ENCODE measurements around the gene MTCL1.

MTCL1 gene

DNA sequence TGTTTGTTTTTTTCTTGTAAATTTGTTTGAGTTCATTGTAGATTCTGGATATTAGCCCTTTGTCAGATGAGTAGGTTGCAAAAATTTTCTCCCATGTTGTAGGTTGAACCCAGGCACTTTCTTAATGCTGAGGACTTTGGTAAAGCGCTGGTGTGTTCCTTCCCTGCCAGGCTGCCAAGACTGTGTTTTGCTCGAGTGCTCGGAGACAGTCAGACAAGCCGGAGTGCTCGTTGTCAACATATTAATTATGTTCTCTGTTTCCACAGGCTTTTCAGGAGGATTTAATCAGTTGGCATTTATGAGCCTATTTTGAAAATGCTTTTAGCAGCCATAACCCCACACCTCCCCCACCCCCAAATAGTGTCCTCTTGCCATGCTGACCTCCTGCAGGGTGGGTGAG lies 6.4 kb downstream of the MTCL1 start:
- DNase-seq (ENCODE audit: low read depth, low spot score): no peak

DNA sequence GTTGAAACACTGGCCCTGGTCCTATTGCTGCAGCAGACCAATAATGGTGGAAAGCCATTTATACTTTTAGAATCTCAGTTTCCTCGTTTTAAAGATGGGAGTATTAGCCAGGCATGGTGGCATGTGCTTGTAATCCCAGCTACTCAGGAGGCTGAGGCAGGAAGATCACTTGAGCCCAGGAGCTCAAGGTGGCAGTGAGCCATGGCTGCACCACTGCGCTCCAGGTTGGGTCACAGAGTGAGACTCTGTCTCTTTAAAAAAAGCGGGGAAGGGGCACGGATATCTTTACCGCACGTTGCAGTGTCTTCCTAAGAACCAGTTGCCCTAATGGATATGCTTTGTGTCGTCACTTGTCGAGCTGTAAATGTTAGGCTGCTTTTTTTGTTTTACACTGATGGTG lies 8.3 kb downstream of the MTCL1 start:
- no peak for DNase-seq (ENCODE audit: low read depth, low spot score)

DNA sequence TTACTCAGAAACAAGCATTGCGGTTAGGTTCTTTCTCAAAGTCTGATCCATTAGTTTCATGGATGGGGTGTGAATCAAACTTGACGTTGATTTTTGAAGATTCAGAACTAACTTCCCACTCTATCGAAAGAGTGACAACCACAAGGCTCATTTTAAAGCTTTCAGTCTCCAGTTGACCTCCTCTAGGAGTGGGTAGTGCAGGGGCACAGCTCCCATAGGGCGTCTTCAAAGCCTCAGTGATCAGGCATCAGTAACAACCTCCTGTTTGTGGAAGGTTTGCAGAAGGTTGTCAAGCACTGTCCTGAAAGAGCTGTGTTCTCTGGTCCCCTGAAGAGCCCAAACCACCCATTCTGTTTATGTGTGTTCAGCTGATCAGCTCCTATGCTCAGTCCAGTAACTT lies 10.2 kb downstream of the MTCL1 start:
- no peak for DNase-seq (ENCODE audit: low read depth, low spot score)

DNA sequence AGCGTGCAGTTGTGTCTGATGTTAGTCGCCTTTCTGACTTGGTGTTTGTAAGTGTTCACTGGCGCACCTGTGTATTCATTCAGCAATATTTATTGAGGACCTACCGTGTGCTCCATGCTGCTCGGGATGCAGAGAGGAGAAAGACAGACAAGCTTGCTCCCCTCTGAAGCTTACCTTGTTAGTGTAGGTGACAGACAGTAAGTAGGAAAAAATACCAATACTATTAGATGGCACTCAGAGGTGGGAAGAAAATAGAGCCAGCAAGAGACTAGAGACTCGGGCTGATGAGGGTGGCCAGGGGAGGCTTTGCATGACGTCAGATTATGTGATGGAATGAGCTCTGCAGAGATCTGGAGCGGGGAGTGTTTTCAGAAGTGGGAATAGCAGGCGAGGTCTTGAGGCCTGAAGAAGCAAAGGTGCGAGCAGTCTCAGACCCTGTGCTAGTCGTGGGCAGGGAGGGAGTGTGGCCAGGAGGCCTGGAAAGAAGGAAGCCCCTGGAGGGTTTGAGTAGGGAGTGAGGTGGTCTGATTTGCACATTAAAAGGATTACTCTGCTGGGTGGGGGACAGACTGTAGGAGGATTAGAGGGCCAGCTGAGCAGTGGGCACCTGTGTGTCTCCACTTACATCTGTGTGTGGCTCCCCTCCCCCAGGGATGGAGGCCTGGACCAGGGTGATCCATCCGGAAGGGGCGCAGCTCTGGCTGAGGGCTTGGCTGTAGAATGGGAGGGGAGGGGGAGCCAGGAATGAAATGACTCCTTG lies 11.8 kb downstream of the MTCL1 start:
- no peak for DNase-seq (ENCODE audit: low read depth, low spot score)

DNA sequence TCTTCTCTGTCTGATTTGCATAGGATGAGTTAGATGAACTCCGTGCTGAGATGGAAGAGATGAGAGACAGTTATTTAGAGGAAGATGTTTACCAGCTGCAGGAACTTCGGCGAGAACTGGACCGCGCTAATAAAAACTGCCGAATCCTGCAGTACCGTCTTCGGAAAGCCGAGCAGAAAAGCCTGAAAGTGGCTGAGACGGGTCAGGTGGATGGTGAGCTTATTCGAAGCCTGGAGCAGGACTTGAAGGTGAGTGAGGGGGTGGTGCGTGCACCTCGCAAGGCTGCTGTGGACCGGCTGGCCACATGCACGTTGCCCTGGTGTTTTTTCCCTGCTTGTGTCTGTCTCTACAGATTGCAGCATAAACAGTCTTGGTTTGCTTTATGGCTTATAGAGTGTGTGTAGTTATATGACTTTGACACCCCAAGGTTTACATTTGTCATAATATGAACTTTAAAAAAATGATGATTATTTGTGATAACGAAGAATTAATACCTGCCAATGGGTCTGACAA lies 13.1 kb downstream of the MTCL1 start:
- no peak for DNase-seq (ENCODE audit: low read depth, low spot score)

DNA sequence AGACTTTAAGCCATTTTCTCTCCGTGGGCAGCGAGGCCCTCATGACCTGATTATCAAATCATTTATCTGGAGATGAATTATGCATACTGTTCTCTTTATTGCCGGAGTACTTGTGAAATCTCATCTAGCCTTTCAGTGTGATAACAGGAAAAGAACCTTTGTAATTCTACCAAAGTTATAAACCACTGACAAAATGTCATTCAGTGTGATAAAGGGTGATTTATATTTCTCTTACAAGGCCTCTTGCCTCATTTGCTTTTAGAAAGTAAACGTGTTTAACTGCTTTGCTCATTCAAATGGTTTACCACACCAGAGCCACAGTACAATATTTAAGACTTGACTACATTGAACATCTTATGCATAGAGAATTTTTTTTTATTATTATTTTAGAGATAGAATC lies 13.8 kb downstream of the MTCL1 start:
- no peak for DNase-seq (ENCODE audit: low read depth, low spot score)

DNA sequence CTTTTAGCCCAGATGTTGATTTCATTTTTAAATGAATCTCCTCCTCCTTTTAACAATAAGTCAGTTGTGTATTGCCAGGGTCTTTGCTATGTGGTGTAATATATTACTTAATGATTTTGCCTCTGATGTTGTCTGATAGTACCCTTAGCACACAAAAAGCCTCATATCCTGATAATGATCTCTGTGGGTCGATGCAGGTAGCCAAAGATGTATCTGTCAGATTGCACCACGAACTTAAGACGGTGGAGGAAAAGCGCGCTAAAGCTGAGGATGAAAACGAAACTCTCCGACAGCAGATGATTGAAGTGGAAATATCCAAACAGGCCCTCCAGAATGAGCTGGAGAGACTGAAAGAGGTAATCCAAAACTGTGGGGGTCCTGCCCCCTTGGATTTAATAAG lies 14.8 kb downstream of the MTCL1 start:
- no peak for DNase-seq (ENCODE audit: low read depth, low spot score)

DNA sequence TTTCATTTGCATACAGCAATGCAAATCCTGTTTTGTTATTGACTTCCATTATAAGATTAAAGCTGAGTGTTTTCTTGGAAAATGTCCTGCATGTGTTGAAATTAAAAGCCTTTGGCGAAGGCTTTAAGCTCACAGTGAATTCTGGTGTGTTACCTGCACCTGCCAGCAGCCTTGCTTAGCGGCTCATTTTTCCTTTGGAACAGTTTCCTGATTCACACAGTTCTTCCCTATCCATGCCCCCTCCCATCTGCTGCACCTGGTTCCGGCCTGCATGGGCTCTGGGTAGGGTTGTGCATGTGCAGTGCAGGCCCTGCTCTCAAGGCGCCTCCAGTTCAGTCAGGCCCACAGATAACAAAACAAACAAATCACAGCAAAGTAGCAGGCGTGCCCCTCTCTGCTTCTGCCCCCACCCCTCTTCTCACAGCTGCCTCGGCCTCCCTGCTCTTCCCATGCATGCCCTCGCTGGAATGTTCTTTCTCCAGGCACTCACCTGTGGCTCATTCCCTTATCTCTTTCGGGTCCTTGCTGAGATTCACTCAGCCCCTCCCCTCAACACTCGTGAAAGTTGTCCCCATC lies 15.8 kb downstream of the MTCL1 start:
- no peak for DNase-seq (ENCODE audit: low read depth, low spot score)

DNA sequence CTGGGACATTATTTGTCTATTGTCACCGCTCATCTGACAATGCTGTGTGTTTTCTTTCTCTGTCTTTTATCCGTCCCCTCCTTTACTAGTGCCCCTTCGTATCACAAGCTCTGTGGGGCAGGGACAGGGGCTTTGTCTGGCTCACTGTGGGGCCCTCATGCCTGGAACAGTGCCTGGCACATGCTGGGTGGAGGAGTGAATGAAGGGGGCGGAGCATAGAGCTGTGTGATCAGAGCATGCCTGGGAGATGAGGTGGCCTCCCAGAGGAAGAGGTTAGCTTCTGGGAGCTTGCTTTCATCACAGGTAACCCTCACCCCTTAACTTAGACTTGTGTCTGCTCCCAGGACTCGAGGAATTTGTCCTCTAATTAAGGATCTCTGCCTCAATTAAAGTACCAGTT lies 16.4 kb downstream of the MTCL1 start:
- DNase-seq (ENCODE audit: low read depth, low spot score): no peak

DNA sequence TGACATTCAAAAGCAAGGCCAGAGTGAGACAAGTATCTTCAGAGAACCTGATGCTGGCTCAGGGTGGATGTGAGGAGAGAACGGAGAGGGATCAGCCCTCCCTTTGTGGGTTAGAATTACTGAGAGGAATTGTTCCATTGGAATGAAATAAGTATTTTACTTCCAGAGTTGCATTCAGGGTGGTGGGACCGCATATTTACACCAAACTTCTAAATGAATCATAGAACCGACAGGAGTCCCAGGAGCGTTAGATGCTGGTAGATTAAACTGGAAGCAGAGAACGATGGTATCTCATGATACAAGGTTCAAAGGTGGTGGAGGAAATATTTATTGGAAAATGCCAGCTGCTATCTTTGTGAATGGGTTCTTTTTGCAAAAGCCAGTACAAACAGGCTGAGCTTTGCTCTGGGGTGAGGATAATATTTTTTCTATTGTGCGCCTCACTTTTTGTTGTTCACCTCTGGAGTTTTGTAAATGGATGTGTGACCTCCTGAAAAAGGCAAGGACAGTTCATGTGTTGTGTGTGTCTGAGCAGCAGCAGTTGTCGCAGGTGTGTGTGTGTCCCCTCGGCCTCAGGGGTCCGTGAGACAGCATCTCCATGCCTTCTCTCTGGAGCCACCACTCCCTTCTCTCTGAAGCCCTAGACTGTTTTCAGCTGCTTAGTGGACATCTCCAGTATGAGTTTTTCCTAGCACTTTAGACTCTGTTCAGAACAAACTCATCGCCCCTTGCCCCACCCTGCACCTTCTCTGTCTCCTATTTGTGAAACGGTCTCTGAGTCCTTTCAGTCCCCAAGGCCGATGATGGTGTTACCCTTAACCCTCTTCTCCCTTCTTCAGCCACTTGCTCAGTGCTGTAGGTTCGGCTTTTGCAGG lies 17.8 kb downstream of the MTCL1 start:
- no peak for DNase-seq (ENCODE audit: low read depth, low spot score)

DNA sequence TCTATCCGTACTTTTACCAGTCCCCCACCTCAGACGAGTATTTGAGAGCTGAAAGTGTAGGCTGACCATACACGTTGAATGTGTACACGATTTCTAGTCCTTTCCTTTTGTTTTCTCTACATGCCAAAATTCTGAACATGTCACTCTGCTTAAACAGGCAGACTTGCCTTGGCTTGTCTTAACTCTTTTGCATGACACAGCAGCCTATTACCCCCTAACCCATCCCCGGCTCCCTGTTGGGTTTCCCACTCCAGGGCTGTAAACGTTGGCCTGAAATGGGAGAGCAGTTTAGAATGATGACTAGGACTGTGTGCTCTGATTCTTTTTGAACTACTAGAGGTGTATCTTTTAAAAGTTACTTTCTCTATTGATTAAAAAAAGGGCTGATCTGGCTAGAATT lies 19.1 kb downstream of the MTCL1 start:
- no peak for DNase-seq (ENCODE audit: low read depth, low spot score)

DNA sequence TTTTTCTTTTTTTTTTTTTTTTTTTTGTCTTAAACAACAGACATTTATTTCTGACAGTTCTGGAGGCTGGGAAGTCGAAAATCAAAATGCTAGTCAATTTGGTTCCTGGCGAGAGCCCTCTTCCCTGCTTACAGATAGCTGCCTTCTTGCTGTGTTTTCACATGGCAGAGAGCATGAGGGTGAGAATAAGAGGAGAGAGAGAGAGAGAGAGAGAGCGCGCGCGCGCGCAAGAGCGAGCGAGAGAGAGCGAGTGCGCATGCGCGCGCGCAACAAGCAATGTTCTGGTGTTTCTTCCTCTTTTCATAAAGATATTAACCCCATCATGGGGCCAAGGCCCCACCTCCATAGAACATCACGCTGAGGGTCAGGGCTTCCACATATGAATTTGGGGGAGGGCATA lies 20.9 kb downstream of the MTCL1 start:
- no peak for DNase-seq (ENCODE audit: low read depth, low spot score)

DNA sequence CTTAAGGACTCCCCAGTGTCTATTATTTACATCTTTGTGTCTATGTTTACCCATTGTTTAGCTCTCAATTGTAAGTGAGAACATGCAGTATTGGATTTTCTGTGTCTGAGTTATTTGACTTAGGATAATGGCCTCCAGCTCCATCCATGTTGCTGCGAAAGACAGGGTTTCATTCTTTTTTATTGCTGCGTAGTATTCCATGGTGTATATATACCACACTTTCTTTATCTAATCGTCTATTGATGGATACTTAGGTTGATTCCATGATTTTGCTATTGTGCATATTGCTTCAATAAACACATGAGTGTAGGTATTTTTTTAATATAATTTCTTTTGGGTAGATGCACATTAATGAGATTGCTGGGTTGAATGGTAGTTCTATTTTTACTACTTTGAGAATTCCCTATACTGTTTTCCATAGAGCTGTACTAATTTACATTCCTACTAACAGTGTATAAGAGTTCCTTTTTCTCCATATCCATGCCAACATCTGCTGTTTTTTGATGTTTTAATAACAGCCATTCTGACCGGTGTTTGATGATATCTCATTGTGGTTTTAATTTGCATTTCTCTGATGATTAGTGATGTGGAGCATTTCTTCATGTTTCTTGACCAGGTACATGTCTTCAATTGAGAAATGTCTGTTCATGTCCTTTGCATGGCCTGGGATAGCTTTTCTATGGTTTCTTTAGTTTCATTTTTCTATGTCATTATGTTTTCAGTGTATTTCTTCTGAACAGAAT lies 21.8 kb downstream of the MTCL1 start:
- DNase-seq (ENCODE audit: low read depth, low spot score): no peak

DNA sequence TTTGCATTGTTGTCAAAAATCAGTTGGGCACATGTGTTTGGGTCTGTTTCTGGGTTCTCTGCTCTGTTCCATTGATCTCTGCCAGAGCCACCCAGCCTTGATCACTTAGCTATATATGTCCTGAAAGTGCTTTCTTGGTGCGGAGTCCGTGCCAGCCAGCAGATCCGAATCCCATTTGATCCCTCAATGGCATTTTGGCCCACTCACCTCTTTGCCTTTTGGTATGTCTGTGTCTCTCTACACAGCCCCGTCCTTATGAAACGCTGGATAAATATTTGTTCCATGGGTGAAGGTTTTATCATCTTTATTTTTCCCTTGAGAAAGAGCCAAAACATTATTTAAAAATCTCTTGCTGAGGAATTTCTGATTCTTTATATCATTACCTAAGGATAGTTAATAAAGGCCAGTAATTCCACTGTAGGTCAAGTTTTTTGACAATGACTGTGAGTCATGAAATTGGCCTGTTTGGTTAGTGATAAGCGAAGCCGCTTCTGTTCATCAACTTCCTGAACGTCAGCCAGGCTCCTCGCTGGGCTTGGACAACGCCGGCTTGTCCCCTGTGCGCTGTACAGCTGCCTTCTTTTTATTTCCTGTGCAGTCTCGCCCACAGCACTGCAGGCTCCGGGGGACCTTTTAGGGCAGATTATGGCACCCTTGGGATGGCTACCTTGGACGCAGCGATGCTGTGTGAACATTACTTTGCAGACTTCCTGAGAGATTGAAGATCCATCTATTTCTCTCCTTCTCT lies 24.9 kb downstream of the MTCL1 start:
- DNase-seq (ENCODE audit: low read depth, low spot score): no peak

DNA sequence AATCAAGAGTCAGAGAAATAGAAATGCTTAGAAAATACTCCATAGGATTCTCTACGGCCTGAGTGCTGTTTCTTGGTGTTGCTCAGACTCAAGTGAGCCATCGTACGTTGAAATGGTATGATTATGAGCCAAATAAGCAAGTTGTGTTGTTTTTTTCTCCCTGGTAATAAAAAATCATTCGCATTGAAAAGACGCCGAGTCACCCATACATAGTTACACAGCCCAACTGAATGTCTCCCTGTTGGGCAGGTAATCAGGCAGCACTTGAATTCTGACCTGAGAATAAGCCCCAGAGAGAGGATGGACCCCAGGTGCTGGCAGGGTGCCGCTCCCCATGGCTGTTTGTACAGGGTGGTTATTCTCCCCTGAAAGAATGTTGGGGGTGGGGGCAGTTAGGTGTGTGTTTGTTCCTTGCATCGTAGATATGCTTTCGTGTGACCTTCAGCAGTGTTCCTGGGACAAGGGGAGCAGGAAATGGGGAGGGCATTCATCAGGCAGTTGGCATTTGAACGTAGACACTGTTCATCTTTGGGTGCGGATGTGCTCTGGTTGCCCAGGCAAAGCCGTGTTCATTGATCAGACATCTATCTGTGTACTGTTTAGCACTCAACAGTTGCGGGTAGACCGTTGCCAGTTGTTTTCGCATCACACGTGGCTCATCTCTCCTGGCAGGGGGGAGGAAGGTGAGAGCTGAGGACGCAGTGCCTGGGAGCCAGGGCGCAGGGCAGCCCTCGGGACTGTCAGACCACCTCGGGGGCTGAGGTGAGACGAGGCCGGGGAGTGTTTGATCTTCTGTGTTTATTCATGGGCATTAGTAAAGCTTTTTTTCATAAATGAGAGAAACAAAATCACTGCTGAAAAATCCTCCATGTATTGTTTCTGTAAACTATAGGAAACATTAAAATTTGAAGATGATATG lies 27.3 kb downstream of the MTCL1 start:
- no peak for DNase-seq (ENCODE audit: low read depth, low spot score)

DNA sequence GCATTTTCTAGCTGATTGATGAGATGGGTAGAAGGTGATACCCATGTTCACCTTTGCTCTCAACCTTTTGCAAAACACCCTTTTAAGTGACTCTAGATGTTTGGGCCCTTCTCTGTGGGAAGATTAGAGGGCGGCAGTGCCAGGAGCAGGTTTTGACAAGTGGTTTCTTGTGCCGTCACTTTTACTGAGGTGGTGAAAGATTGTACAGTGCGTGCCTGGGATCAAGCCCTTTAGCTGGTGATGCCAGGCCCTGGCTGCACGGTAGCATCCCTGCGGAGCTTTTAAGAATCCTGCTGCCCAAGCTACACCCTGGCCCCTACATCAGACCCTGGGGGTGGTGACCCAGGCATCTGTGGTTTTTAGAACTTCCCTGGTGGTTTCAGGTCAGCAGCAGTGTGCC lies 29.1 kb downstream of the MTCL1 start:
- DNase-seq (ENCODE audit: low read depth, low spot score): no peak

DNA sequence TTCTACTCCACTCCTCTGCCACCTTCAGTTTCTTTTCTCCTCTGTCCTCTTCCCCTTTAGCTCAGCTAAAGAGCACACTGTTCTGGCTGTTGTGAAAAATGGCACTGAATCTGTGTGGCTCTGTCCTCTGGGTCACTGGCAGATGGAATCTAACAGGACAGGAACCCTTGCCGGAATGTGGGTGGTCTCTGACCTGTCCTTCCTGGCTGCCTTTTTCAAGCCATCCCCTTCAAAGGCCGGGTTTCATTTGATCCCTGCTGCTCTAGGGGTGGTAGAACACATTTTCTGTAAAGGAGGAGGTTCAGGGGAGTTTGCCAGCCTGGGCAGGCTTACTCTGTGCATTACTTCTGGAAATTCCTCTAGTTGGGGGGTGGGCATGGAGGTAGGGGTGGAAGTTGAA lies 29.9 kb downstream of the MTCL1 start:
- no peak for DNase-seq (ENCODE audit: low read depth, low spot score)

DNA sequence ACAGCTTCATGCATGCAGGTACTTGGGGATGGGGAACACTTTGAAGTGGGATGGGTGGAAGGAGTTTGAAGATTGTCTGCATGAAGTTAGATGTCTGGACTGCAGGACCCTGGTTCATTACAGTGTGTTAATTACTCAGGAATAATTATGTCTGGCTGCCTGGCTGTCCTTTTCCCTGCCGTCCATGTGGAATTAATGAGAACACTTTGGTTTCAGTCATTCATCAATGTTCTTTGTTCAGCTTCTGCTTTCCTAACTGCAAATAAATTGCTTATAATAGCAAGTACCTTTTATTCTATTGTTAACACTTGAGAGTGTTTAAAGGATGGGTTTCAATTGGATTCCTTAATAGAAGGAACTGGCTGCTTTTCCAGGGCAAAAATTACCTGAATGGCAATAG lies 35.8 kb downstream of the MTCL1 start:
- DNase-seq (ENCODE audit: low read depth, low spot score): no peak

DNA sequence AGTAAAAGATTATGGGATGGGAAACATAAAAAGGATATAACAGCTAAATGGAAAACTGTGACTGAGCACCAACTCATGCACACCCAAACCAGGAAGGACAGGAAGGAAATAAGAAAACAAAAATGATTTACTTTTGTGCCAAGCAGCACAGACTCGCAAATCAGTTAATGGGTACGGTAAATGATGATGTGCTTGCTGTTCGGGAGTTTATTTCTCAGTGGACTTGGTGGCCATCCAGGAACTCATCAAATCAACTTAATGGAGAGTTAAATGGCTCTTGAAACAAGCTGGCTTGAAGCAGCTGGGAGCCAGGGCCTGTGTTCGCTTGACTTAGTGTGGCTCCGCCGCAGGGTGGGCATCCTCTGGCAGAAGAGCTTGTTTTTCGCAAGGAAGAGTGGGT lies 36.2 kb downstream of the MTCL1 start:
- DNase-seq (ENCODE audit: low read depth, low spot score): no peak

All from activated naive CD8-positive, alpha-beta T cell treated with anti-CD3 and anti-CD28 coated beads, Interleukin-2, amount 50 U/mL, for 16 hours (primary cell).